ENCODE data around the gene LSM7. TPM values are rescaled to one million over a fixed set of nuclear protein-coding genes. Genes with fewer than 3 reads are reported as not detected.

The LSM7 gene
- total and polyA plus RNA-seq, 2 experiments from 2014 or later = 91.4 to 118 TPM

DNA sequence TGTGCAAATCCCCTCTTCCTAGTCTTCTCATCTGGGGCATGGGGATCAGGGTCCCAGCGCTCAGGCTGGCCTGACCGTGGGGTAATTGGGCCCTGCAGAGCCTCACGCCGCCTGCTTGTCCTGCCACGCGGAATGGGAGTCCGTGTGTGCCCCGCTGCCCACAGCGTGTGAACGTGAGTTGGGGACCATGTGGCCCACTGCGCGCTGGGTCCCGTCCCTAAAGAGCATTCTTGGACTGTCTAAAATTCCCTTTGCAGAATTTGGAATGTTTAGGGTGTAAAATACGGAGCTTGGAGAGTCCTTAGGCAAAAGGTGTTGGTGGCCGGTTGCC is 34.5 kb upstream of the LSM7 start:
- H4K20me1 ChIP-seq (ENCODE audit: insufficient read depth) = no peaks in the 10 kb centered on the region
- no peak overlapping the region for H2AFZ ChIP-seq
- H3K27ac ChIP-seq = no peak overlapping the region
- H3K4me3 ChIP-seq = no peak overlapping the region
- in situ Hi-C loops (cut with MboI) = no loop called here
- H3K79me2 ChIP-seq (ENCODE audit: insufficient read depth) = no peaks in the 10 kb centered on the region
- peaks cover 6% of the 10 kb centered on the region for H3K27me3 ChIP-seq (replicated peaks; ENCODE audit: insufficient read depth)
- DNase-seq = no peak
- 83 to 84% methylated on average over 15 of the region's 15 CpGs for WGBS, 2 experiments (ENCODE audit: low coverage in 1 of 2, low lambda C conversion rate in 2 of 2, missing lambda C conversion rate in 2 of 2)
- no peak overlapping the region for H3K9ac ChIP-seq
- no peak for TF ChIP-seq EZH2 (IDR thresholded peaks at IDR 0.05; ENCODE audit: insufficient read depth, poor library complexity, severe bottlenecking)
- no peaks in the 10 kb centered on the region for H3F3A ChIP-seq (ENCODE audit: insufficient read depth)
- H3K4me2 ChIP-seq (ENCODE audit: unreplicated experiment) = no peak overlapping the region
- no peaks in the 10 kb centered on the region for H3K9me2 ChIP-seq (ENCODE audit: insufficient read depth)
- H3K4me1 ChIP-seq (ENCODE audit: insufficient read depth) = no peaks in the 10 kb centered on the region
- H3K36me3 ChIP-seq (ENCODE audit: low read depth) = no peaks in the 10 kb centered on the region
- H3K9me3 ChIP-seq (ENCODE audit: low read depth) = no peaks in the 10 kb centered on the region

DNA sequence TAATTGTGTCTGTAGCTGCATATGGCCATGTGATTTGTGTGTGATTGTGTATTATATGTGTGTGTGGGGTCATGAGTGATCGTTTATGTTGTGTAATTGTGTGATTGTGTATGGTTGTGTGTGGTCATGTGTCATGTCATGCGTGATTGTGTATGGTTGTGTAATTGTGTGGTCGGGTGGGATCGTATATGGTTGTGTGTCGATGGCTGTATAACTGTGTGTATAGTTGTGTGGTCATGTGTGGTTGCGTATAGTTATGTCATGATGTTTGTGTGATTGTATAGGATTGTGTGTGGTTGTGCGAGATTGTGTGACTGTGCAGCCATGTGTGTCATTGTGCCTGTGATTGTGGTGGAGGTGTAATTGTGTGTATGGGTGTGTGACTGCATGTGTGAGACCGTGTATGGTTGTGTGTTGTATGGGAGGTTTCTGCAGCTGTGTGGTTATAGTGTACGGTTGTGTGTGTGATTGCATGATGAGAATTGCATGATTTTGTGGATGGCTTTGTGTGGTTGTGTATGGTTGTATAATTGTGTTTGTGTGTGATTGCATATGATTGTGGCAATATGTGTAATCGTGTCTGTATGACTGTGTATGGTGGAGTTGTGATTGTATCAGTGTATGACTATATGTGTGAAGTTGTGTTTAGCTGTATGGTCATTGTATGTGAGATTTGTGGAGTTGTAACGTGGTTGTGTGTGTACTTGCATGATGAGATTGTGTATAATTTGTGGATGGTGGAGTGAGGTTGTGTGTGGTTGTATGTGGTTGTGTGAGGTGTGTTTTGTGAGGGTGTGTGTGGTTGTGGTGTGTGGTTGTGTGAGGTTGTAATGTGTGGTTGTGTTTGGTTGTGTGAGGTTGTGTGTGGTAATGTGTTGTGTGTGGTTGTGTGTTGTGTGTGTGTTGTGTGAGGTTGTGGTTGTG is 33.9 kb upstream of the LSM7 start:
- H3K9me2 ChIP-seq (ENCODE audit: insufficient read depth) = no peaks in the 10 kb centered on the region
- no peaks in the 10 kb centered on the region for H3K36me3 ChIP-seq (ENCODE audit: low read depth)
- no peak overlapping the region for H3K4me3 ChIP-seq
- H3K4me1 ChIP-seq (ENCODE audit: insufficient read depth) = no peaks in the 10 kb centered on the region
- in situ Hi-C loops (cut with MboI) = no loop called here
- 90% methylated on average over 11 of the region's 11 CpGs for WGBS, 2 experiments (ENCODE audit: low coverage in 1 of 2, low lambda C conversion rate in 2 of 2, missing lambda C conversion rate in 2 of 2)
- no peak for DNase-seq
- no peak overlapping the region for H2AFZ ChIP-seq
- no peaks in the 10 kb centered on the region for H3K79me2 ChIP-seq (ENCODE audit: insufficient read depth)
- H3K4me2 ChIP-seq (ENCODE audit: unreplicated experiment) = no peak overlapping the region
- H4K20me1 ChIP-seq (ENCODE audit: insufficient read depth) = no peaks in the 10 kb centered on the region
- no peaks in the 10 kb centered on the region for H3F3A ChIP-seq (ENCODE audit: insufficient read depth)
- TF ChIP-seq EZH2phosphoT487 (IDR thresholded peaks at IDR 0.05; ENCODE audit: insufficient read depth, low read depth) = no peak
- no peak for TF ChIP-seq EZH2 (IDR thresholded peaks at IDR 0.05; ENCODE audit: insufficient read depth, poor library complexity, severe bottlenecking)
- H3K27me3 ChIP-seq (replicated peaks; ENCODE audit: insufficient read depth) = peaks cover 6% of the 10 kb centered on the region
- H3K9ac ChIP-seq = no peak overlapping the region
- H3K9me3 ChIP-seq (ENCODE audit: low read depth) = no peaks in the 10 kb centered on the region
- H3K27ac ChIP-seq = no peak overlapping the region

DNA sequence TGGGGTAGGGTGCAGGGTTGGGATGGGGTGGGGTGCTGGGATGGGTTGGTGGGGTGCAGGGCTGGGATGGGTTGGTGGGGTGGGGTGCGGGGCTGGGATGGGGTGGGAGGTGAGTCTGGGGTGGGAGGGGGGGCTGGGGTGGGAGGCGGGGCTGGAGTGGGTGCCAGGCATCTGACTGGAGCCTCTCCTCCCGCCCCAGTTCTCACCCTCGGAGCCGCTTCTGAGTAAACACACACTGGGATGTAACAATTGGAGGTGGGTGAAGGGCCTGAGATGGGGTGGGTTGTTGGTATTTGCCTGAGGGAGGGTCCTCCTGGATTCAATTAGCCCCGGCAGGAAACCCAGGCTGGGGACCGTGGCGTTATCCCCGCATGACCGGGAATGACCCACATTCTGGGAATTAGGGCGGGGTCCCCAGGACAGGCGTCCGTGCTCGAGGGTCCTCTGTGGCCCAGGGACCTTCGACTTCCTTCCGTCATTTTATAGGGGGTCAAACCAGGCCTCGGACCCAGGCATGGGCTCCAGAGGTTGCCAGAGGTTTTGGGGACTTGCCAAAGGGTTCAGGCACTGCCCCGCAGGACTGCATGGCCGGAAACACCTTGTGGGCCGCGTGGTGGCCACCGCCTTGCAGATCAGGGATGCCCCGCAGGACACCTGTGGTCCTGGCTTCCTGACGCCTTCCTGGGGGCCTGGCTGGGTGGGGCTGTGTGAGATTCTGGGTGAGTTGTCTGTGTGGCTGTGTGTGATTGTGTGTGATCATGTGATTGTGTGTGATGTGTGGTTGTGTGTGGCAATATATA is 33.1 kb upstream of the LSM7 start:
- 10 to 15% methylated on average over 18 to 23 of the region's 24 CpGs for WGBS, 2 experiments (ENCODE audit: low coverage in 1 of 2, low lambda C conversion rate in 2 of 2, missing lambda C conversion rate in 2 of 2)
- Histone ChIP-seq H3K36me3 (ENCODE audit: low read depth) (no peaks in the 10 kb centered on the region), H3K4me3 (no peak overlapping the region), H3K79me2 (ENCODE audit: insufficient read depth) (no peaks in the 10 kb centered on the region), H3K27me3 (replicated peaks; ENCODE audit: insufficient read depth) (peaks cover 6% of the 10 kb centered on the region), H3K4me1 (ENCODE audit: insufficient read depth) (no peaks in the 10 kb centered on the region), H2AFZ (no peak overlapping the region), H3K9me3 (ENCODE audit: low read depth) (no peaks in the 10 kb centered on the region), H3K9ac (no peak overlapping the region), H3K27ac (no peak overlapping the region), H3F3A (ENCODE audit: insufficient read depth) (no peaks in the 10 kb centered on the region), H3K9me2 (ENCODE audit: insufficient read depth) (no peaks in the 10 kb centered on the region), H3K4me2 (ENCODE audit: unreplicated experiment) (no peak overlapping the region), H4K20me1 (ENCODE audit: insufficient read depth) (no peaks in the 10 kb centered on the region)
- in situ Hi-C loops (cut with MboI) = no loop called here
- TF ChIP-seq EZH2 (IDR thresholded peaks at IDR 0.05; ENCODE audit: insufficient read depth, poor library complexity, severe bottlenecking) = no peak
- TF ChIP-seq EZH2phosphoT487 (IDR thresholded peaks at IDR 0.05; ENCODE audit: insufficient read depth, low read depth) = no peak
- DNase-seq = peak; percentile 26

DNA sequence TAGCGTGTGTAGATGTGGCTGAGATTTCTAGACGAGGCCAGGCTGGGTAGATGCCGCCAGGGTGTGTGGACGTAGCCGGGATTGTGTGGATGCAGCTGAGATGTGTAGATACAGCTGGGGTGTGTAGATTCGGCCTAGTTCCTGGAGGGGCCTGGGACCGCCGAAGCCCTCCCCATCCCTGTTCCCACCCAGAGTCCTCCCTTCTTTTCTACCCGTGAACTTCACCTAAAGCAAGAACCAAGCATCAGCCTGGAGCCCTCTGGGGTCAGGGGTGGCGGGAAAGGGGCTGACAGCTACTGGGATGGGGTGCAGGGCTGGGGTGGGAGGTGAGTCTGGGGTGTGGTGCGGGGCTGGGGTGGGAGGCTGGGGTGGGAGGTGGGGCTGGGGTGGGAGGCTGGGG is 32.4 kb upstream of the LSM7 start:
- H3F3A ChIP-seq (ENCODE audit: insufficient read depth) = no peaks in the 10 kb centered on the region; the same call in 1 of the 2 replicates
- H3K9me3 ChIP-seq (ENCODE audit: low read depth) = no peaks in the 10 kb centered on the region
- no peak overlapping the region for H3K9ac ChIP-seq
- no peak overlapping the region for H3K27ac ChIP-seq
- 44 to 45% methylated on average over 9 to 11 of the region's 11 CpGs for WGBS, 2 experiments (ENCODE audit: low coverage in 1 of 2, low lambda C conversion rate in 2 of 2, missing lambda C conversion rate in 2 of 2)
- H2AFZ ChIP-seq = no peak overlapping the region
- peaks cover 6% of the 10 kb centered on the region for H3K27me3 ChIP-seq (replicated peaks; ENCODE audit: insufficient read depth)
- no peaks in the 10 kb centered on the region for H3K4me1 ChIP-seq (ENCODE audit: insufficient read depth)
- H4K20me1 ChIP-seq (ENCODE audit: insufficient read depth) = no peaks in the 10 kb centered on the region
- no peak overlapping the region for H3K4me3 ChIP-seq
- no peaks in the 10 kb centered on the region for H3K9me2 ChIP-seq (ENCODE audit: insufficient read depth)
- no peaks in the 10 kb centered on the region for H3K79me2 ChIP-seq (ENCODE audit: insufficient read depth)
- no peak for DNase-seq
- H3K36me3 ChIP-seq (ENCODE audit: low read depth) = no peaks in the 10 kb centered on the region
- no peak overlapping the region for H3K4me2 ChIP-seq (ENCODE audit: unreplicated experiment)
- no peak for TF ChIP-seq EZH2 (IDR thresholded peaks at IDR 0.05; ENCODE audit: insufficient read depth, poor library complexity, severe bottlenecking)
- TF ChIP-seq EZH2phosphoT487 (IDR thresholded peaks at IDR 0.05; ENCODE audit: insufficient read depth, low read depth) = no peak
- in situ Hi-C loops (cut with MboI) = no loop called here

All from GM23248 (cell line).